ENCODE data around the gene TMEM231.
A peak's percentile ranks its signal among the peaks of the same experiment; 100 is the strongest.
"Not testable (repeated sequence)": the region's sequence is repeated elsewhere in the genome, so short reads cannot be mapped to it uniquely, and the experiment has no call there.

Gene TMEM231

DNA sequence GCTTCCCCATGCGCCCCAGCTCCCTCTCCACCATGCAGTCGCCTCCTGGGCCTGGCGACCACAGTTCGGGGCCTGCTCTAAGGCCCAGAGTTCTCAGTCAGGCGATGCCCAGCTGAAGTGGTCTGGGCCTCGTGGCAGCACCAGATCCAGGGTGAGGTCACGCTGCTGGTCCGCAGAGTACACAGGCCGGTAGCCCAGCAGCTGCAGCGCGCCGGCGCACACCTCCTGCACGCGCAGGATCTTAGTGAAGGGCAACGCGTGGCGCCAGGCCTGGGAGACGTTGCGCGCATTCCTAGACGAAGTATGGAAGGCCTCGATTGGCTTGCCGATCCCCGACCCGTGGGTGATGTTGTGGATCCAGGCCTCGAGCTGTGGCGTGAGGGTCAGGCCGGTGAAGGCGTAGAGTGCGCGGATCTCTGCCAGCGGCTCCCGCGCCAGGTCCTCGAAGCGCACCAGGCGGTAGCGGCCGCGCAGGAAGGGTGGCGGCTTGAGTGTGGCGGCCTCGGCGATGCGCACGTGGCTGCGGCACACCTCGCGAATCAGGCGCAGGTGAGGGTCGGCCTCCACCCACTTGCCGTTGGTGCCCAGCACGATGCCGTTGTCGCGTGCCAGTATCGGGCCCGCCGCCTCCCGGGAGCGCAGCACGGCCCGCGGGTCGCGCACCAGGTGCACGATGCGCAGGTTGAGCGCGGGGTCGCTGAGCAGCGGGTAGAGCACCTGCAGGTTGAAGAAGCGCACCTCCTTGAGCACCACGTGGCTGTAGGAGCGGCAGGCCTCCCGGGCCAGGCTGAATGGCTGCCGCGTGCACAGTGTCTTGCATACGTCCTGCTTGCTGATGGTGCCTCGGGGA lies 26.8 kb downstream of the TMEM231 start:
- no peak for DNase-seq

DNA sequence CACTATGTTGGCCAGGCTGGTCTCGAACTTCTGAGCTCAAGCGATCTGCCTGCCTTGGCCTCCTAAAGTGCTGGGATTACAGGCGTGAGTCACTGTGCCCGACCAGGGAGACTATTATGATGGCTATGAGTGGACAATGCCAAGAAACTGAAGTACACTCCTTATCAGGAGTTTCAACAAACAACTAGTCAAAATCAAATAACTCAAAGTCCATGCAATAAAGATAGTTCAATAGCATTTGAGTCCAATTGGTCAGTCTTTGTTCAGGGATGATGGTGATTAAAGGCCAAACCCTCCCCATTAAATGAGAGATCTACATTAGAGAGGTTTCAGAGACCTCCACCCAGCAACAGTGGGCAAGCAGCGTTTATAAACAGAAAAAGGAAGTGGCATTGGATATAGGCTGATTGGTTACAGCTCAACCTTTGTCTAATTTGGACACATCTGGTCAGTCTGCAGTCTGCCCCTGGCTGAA lies 28.2 kb downstream of the TMEM231 start:
- no peak for DNase-seq

GRCh38 chr16:75526032-75526790 lies 29.8 kb downstream of the TMEM231 start:
- no peak for DNase-seq

DNA sequence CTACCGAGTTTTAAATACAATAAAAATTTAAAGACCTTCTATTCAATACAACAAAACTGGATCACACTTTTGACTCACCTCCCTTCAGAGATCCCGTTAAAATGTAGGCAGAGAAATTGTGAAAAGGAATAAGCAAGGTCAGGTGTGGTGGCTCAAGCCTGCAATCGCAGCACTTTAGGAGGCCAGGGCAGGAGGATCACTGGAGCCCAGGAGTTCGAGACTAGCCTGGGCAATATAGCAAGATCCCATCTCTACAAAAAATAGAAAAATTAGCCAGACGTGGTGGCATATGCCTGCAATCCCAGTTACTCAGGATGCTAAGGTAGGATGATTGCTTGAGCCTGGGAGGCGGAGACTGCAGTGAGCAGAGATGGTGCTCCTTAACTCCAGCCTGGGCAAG lies 36.9 kb downstream of the TMEM231 start:
- no peak for DNase-seq

DNA sequence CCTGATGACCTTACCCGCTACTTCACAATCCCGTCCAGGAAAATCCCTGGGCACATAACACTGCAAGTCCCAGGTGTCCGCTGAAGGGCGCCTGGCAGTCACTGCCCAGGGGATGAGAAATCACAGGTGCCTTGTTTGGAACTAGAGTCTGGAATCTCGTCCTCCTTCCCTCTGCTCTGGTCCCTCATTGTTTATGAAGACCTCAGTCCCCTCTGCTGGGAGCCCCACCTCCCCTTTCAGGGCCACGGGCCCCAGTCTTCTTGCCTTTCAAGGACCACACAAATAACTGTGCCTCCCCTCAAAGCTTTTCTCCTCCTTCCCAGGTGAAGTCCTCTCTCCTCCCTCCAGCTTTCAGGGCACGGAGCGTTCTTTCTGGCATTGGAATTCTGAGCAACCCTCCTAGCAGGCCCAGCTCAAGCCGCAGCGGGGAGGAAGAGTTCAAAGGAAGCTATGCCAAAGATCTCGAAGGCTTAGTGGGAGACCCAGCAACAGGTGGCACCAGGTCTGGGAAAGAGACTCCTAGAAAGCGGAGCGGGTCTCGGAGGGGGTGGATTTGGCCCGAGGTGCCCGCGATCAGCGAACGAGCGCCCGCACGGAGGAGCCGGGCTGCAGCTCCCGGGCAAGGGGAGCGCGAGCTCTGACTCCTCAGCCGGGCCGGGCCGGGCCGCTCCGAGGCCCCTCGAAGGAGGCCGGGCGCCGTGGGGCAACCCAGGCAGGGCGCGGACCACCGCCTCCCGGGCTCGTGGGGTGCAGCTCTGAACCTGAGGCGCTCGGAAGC lies 39.7 kb downstream of the TMEM231 start:
- DNase-seq = peak; percentile 38

- no peak for DNase-seq
These were observed 41.8 kb downstream of the TMEM231 start for GRCh38 chr16:75514296-75514695.

DNA sequence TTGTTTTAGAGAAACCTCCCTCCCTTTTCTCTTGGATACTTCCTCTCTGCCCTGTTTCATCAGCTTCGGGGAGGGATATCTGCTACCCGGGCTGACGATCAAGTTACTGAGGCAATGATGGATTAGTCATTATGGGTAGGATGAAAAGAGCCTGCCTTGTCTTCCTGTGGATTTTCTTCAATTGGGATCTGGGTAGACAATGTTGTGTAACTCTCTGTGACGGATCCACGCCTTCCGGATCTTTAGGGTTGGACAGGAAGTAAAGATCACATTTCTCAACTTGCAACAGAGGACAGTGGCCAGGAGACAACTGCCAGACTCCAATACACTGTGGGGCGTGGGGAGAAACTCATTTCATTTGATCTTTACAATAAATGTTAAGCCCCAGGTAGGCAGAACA lies 49.5 kb downstream of the TMEM231 start:
- DNase-seq = no peak

DNA sequence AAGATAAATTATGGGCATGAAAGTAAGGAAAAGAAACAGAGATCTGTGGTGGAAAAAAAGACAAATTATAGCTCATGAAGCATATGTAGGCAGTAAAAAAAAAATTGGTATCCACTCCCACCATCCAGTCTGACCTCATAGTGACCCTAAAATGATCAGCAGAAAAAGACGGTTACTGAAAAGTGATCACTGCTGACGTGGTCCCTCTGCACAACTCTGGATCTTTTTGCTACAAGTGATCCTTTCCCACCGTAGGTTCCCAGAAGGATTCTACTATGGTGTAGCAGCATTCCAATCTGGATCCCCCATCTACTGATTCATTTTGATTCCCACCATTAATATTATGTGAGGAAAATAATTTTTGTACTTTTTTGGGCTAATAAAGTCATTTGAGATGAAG lies 49.9 kb downstream of the TMEM231 start:
- DNase-seq = no peak

GRCh38 chr16:75503801-75504200 lies 52.3 kb downstream of the TMEM231 start:
- DNase-seq = no peak

GRCh38 chr16:75502916-75503605 lies 53.0 kb downstream of the TMEM231 start:
- no peak for DNase-seq

- DNase-seq = not testable (repeated sequence)
These were observed 54.2 kb downstream of the TMEM231 start for GRCh38 chr16:75501820-75502219.

DNA sequence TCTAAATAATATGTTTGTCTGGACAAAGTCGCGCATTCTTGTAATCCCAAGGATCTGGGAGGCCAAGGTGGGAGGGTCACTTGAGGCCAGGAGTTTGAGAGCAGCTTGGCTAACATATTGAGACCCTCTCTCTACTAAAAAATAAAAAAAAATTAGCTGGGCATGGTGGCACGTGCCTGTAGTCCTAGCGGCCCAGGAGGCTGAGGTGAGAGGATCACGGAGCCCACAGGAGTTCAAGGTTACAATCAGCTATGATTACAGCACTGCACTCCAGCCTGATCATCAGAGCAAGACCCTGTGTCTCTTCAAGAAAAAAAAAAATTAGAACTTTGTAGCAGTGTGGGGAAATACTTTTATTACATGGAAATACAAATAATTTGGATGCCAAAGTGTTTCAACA lies 54.7 kb downstream of the TMEM231 start:
- no peak for DNase-seq

- not testable (repeated sequence) for DNase-seq
These were observed 57.3 kb downstream of the TMEM231 start for GRCh38 chr16:75498605-75499322.

DNA sequence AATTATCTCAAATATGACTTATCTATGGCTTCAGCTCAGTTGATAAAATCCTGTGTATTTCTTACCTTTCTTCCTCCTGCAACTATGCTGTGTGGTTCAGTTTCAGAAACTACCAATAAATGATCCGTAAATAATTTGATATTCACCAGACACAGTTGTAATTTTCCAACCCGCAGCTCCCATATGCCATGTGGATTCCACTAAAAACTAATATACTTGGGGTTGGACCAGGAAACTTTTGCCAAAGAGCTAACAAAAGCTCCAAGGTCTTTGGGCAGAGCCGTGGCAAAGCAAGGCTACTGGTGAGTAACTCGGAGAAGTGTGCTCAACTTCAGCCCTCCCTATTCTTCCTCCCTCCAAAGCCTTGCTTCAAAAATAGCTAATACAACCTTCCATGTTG lies 58.5 kb downstream of the TMEM231 start:
- no peak for DNase-seq

DNA sequence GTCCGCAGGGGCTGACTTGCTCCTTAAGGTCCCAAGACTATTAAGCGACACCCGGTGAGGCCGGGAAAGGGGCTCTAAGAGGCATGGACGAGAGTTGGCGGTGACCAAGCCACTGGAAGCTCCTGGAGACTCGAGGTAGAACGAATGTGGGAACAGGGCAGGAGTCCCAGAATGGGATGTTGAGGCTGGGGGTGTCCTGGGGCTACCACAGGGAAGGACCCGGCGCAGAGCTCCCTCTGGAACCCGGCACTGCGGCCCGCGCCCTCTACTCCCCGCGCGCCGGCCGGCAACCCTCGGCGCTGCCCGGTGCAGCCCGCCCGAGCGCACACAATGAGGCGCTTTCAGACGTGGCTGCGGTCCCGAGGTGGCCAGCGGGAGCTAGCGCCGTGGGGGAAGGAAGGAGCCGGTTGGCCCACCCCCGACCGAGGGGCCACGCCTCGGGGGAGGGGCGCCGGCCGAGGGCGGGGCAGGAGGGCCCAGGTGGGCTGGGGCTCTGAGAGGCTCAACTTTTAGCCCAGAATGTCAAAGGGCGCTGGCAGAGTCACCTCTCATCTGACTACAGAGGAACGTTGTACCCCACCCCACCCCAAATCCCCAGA lies 60.9 kb downstream of the TMEM231 start, which contains the start of gene CHST6:
TSS of gene CHST6 (minus strand) at position 366 of the 599 bp plus-strand sequence. CDS start 15,613 bp downstream, outside the sequence.
- DNase-seq = peak; percentile 25

GRCh38 chr16:75494661-75495075 lies 61.4 kb downstream of the TMEM231 start:
- DNase-seq = no peak

DNA sequence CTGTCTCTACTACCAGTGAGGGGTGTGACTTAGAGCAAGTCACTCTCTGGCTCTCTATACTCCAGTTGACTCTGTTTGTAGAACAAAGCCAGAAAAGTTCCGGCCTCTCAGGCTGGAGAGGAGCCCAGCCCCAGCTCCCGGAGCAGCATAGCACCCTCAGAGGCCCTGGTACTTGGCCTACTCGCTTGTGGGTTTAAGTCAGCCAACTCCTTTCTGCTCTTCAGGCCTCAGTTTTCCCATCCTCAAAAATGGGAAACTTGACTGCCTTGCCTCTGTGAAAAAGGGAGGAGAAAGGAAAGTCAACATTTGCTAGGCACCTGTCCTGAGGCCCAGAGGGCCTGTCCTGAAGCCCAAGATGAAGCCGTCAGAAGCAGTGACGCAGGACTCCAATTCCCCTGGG lies 61.9 kb downstream of the TMEM231 start:
- DNase-seq = no peak

- no peak for DNase-seq
These were observed 64.2 kb downstream of the TMEM231 start for GRCh38 chr16:75491876-75492275.

DNA sequence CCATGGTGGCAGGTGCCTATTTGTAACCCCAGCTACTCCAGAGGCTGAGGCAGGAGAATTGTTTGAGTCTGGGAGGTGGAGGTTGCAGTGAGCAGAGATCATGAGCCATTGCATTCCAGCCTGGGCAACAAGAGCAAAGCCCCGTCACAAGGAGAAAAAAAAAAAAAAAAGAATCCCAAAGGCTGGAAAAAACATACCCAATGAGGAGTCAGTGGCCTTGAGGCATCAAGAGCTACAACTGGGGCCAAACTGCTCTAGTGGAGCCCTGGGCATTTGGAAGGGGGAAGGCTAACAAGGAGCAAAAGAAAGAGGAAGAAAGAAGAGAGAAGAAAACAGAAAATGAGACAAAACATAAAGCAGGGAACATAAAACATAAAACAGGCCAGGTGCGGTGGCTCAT lies 67.7 kb downstream of the TMEM231 start:
- no peak for DNase-seq
